ENCODE results near the gene TRPT1. TPM values are rescaled to one million over a fixed set of nuclear protein-coding genes. Genes with fewer than 3 reads are reported as not detected.
A peak's percentile ranks its signal among the peaks of the same experiment; 100 is the strongest.

TRPT1 gene
- total and polyA plus RNA-seq, 12 donors, result 17.9 to 205 (median 59.6) TPM

- H3K9me3 ChIP-seq (replicated peaks in 1 of 3), result no peaks in the 10 kb centered on the region
- H3K4me1 ChIP-seq (replicated peaks in 1 of 2), result peaks cover 6 to 41% of the 10 kb centered on the region in 2 donors
- no peak overlapping the region for H3K4me3 ChIP-seq
- WGBS, 4 donors, result 87 to 95% (median 88%) methylated on average over 8 to 15 of the region's 15 CpGs
- TF ChIP-seq POLR2A (IDR thresholded peaks at IDR 0.05), result no peak
- no peak for TF ChIP-seq CTCF (IDR thresholded peaks at IDR 0.05)
- H3K27me3 ChIP-seq, result no peaks in the 10 kb centered on the region
- intact Hi-C loops (cut with DNase I), result no loop called here
- peaks cover 0 to 4% of the 10 kb centered on the region in 2 donors for H3K36me3 ChIP-seq (replicated peaks in 1 of 2)
- peak in 4 of 7 donors; percentile 20 to 31 (median 25) for DNase-seq
- peak overlapping the region in 1 of 5 donors; percentile 21 for H3K27ac ChIP-seq
Measured at GRCh38 chr11:64232182-64232966, 6.4 kb upstream of the TRPT1 start.

DNA sequence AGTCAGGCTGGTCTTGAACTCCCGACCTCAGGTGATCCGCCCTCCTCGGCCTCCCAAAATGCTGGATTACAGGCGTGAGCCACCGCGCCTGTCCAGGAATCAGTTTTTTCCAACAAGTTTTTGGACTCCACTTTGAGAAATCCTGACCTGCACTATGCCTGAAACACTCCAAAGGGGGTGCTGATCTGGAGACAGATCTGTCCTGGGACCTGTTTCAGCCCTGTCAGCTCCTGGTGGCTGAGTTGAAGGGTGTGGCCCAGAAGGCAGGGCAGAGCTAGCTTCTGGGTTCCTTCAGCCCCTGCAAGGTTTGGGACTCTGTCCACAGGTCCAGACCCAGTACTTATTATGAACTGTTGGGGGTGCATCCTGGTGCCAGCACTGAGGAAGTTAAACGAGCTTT, 5.6 kb upstream of the TRPT1 start:
- no peak for TF ChIP-seq POLR2A (IDR thresholded peaks at IDR 0.05)
- no peak for TF ChIP-seq CTCF (IDR thresholded peaks at IDR 0.05)
- Histone ChIP-seq H3K9me3 (replicated peaks in 1 of 3) (no peaks in the 10 kb centered on the region), H3K4me3 (no peak overlapping the region), H3K36me3 (replicated peaks in 1 of 2) (no peaks in the 10 kb centered on the region), H3K27me3 (no peaks in the 10 kb centered on the region), H3K4me1 (replicated peaks in 1 of 2) (peaks cover 15 to 49% of the 10 kb centered on the region in 2 donors), H3K27ac (peak overlapping the region in 1 of 5 donors; percentile 94)
- intact Hi-C loops (cut with DNase I), result no loop called here
- WGBS, 4 donors, result 86 to 88% (median 87%) methylated on average over 7 of the region's 7 CpGs
- no peak for DNase-seq

GRCh38 chr11:64230985-64231365, 5.0 kb upstream of the TRPT1 start:
- TF ChIP-seq POLR2A (IDR thresholded peaks at IDR 0.05) (no peak), CTCF (IDR thresholded peaks at IDR 0.05) (no peak)
- Histone ChIP-seq H3K27me3 (no peaks in the 10 kb centered on the region), H3K4me1 (replicated peaks in 1 of 2) (peaks cover 16 to 52% of the 10 kb centered on the region in 2 donors), H3K27ac (peak overlapping the region; percentile 19 to 96 (median 91)), H3K36me3 (replicated peaks in 1 of 2) (no peaks in the 10 kb centered on the region), H3K4me3 (peak overlapping the region in 3 of 4 donors; percentile 7 to 81 (median 70)), H3K9me3 (replicated peaks in 1 of 3) (no peaks in the 10 kb centered on the region)
- DNase-seq, result peak in 1 of 7 donors; percentile 18
- intact Hi-C loops (cut with DNase I), result no loop called here
- WGBS, 4 donors, result 5 to 14% (median 6%) methylated on average over 5 to 8 of the region's 8 CpGs

GRCh38 chr11:64230171-64230984, 4.4 kb upstream of the TRPT1 start, which contains the start of gene DNAJC4:
Gene DNAJC4, plus strand, starts transcription at chr11:64230548. Its CDS starts 307 bp downstream, at chr11:64230855.
- 0 to 2% (median 1%) methylated on average over 35 to 62 of the region's 62 CpGs for WGBS, 4 donors
- Histone ChIP-seq H3K4me3 (peak within 1 kb of the TSS in 3 of 4 donors; percentile 7 to 81 (median 70)), H3K27ac (peak within 1 kb of the TSS; percentile 19 to 96 (median 91)), H3K9me3 (replicated peaks in 1 of 3) (no peaks in the 10 kb centered on the region), H3K36me3 (replicated peaks in 1 of 2) (no peaks in the 10 kb centered on the region), H3K4me1 (replicated peaks in 1 of 2) (peaks cover 16 to 50% of the 10 kb centered on the region in 2 donors), H3K27me3 (no peaks in the 10 kb centered on the region)
- peak; percentile 90 to 97 (median 94) for DNase-seq
- intact Hi-C loops (cut with DNase I), result no loop called here
- TF ChIP-seq POLR2A (IDR thresholded peaks at IDR 0.05) (peak; percentile 23 to 46), CTCF (IDR thresholded peaks at IDR 0.05) (no peak)
